NCI-H1436 treated with DMSO at 0.1 percent for 48 hours (cell line): ENCODE data around the gene CCDC192.

Experiments
- DNase-seq: peaks from one replicate; lab custom pipeline; 2025; lab: John Stamatoyannopoulos, UW

The CCDC192 gene

DNA sequence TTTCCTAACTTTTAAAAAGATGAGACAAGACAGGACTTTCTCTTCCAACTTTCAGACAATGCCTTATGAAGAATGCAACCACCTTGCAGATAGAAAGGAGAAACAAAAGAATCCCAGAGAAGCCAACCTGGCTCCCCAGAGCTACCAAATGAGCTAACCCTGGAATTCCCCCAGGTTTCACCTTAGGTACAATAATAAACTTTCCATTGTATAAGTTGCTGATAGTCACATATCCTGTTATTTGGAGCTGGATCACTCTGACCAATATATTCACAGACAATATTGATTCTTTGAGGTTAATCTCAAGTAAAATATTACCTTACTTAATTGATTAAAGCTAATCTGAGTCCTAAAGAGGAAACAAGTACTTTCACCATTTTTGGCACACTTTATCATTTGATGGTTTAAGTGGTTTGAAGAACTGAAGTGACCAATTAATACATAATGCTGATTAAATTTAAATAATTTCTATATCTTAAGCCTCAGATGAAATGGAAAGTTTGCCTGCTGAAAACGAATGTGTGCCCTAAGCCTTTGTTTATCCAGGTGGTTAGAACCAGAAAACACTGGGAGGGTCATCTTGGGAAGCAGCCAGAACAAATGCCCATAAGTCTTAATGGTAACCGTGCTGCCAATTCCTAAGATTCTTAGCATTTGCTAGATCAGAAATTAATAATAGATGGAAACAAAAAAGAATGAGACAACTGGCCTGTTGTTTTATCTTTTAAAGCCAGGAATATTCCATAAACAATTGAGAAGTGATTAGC, 220.8 kb downstream of the CCDC192 start:
- DNase-seq: no peak

- no peak for DNase-seq
Observed at GRCh38 chr5:127924606-127925005, 221.4 kb downstream of the CCDC192 start.

DNA sequence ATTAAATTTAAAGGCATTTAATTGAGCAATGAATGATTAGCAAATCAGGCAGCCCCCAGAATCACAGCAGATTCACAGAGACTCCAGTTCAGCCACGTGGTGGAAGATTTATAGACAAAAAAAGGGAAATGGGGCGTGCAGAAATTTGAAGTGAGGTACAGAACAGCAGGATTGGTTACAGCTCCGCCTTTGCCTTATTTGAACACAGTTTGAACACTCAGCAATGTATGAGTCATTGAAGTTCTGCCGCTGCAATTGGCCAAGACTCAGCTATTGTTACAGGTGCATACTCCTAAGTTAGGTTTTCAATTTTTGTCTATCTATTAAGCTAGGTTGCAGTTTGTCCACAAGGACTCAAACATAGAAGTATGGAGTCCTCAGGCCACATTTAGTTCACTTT, 222.7 kb downstream of the CCDC192 start:
- DNase-seq: no peak

DNA sequence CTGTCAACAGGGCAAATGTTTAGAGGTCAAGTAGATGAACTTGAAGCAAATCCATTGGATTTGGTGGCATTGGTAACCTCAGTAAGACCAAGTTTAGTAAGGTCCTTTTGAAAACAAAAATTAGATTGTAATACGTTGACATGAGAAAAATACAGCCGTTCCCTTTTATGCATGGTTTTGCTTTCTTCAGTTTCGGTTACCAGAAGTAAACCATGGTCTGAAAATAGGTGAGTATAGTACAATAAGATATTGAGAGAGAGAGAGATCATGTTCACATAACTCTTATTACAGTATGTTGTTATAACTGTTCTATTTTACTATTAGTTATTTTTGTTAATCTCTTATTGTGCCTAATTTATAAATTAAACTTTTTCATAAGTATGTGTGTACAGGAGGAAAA, 223.8 kb downstream of the CCDC192 start:
- no peak for DNase-seq

DNA sequence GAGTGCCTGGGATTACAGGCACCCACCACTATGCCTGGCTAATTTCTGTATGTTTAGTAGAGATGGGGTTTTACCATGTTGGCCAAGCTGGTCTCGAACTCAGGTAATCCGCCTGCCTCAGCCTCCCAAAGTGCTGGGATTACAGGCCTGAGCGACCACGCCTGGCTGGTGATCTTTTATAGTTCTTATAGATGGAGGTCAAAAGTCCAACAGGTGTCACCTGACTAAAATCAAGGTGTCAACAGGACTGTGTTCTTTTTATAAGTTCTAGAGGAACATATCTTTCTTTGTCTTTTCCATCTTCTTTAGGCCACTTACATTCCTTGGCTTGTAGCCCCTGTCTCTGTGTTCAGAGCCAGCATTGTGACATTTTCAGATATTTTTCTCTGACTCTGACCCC, 224.9 kb downstream of the CCDC192 start:
- DNase-seq: no peak

- DNase-seq: no peak
Observed at GRCh38 chr5:127930311-127930710, 227.1 kb downstream of the CCDC192 start.

DNA sequence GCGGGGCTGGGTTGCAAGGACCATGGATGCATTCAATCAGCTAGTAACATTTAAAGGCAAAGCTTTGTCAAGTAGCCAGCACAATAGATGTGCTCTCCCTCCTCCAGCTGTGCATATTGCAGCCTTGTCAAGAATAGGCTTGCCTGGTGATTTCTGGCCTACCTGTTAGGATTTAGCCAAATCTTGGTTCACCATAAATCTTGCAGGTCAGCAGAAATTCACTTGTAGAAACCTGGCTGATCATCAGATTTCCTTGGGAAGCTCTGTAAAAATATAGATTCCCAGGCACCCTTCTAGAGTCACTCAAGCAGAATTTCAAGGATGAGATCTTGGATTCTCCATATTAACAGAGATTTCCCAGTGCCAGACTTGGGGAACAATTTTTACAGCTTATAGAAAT, 228.2 kb downstream of the CCDC192 start:
- no peak for DNase-seq

GRCh38 chr5:127933348-127933747, 230.2 kb downstream of the CCDC192 start:
- DNase-seq: no peak

DNA sequence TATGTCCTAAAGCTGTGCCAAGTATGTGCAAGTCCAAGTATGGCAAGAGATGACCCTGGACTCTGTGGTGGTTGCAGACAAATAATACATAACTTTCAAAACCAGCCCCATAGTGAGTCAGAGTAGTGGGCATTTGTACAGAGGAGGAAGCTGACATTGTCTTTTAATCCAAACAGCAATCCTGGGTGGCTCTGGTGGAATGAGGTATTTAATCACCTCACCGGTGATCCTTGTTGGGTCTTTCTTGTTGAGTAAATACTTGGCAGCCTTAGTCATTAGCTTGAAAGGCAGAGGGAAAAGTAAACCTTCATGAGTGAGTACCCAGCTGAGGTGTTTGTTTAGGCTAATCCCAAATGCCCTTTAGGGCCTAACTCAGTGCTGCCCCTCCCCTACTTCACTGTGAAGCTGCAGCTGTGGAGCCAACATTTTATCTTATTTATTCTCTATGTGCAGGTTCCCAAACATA, 231.6 kb downstream of the CCDC192 start:
- DNase-seq: peak; percentile 63

GRCh38 chr5:127935398-127935797, 232.2 kb downstream of the CCDC192 start:
- DNase-seq: no peak

DNA sequence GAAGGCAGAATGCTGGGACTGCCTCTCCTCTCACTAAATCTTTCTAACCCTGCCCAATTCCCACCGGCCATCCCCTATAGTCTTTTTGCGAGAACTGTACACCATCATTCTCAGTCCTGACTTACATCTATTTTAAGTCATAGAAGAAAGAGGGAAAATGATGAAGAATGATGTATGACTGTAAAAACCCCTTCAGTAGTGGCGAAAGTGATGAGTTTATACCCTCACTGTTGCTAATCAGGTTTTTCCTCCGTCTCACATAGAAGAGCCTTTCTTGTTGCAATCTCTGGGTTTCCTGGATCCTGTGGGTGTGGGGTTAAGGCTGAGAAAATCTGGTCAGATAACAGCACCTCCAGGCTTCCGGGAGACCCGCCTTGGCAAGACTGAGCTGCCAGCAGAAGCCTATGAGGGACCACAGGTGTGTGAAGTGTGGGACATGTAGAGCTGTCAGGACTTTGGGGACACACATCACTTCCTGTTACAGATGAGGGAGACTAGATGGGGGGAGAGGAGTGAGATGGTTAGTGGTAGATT, 233.3 kb downstream of the CCDC192 start:
- DNase-seq: no peak

DNA sequence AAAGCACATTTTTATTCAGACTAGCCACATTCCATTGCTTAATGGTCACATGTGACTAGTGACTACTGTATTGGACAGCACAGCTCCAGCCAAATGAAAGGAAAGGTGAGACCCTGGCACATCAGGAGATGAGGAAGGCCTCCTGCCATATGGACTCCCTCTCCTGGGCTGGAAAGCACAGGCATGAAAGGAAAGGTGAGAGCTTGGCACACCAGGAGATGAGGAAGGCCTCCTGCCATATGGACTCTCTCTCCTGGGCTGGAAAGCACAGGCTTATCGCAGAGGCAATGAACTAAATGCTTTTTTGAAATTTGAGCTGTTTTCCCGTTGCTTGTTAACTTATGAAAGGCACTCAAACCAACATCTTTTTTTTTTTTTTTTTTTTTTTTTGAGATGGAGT, 235.6 kb downstream of the CCDC192 start:
- DNase-seq: no peak

DNA sequence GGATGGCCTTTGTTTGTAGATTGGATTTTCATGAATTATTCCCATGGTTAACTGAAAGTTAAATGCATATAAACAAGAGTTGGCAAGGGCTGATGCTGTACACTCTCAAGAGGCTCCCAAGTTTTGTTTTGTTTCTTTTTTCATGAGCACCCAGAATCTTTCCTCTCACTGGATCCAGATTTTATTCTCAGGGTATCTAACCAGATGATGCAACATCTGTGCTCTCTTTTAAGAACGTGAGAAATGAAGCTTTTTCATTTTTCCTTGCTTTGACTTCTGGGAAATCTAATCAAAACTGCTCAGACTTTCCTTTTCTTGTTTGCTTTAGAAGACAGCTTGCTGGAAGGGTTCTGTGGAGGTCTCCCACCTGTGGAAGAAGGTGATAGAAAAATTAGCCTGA, 237.7 kb downstream of the CCDC192 start:
- no peak for DNase-seq

GRCh38 chr5:127941646-127942045, 238.5 kb downstream of the CCDC192 start:
- no peak for DNase-seq

DNA sequence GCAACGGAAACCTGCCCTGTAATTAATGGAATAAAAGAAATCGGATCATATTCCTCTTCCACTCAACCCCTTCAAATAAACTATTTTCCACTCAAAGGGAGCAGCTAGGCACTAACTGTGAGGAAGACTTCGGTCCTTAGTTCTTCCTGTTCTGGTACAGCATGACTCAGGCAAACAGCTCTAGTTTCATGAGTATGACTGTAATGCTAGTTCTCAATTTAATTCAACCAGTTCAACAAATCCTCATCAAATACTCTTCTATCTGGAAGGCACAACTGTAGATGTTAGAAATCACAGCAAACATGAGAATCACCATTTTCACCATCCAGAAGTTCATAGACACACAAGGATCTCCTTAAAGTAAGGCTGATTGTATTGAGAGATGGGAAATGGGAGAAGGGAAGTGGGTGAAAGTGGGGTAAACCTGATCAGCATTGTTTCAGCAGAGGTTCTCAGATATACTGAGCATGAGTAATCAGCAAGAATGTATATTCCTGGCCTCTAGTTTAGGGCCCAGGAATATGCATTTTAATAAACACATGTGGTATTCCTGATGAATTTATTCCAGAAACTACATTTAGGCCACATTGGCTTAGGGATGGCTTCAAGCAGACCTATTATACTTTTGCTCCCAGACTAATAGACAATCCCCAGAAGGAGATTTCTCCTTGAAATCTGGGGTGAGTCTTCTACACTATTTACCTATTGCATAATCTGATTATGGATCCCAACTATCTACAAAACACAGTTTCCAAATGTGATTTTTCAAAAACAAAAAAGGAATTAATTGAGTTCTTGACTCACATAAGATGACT, 239.3 kb downstream of the CCDC192 start:
- peak; percentile 28 for DNase-seq

DNA sequence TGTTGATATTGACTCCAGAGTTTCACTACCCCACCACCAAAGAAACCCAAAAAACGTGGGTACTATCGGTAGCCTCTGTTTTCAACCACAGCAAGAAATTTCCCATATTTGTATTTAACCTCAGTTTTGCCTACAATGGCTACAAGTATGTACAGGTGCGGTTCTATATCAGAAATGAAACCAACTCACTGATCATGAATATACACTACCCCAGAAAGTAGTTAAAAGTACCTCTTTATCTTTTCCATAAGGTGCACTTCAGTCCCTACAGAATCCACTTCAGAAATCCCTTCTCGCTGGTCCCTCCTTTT, 239.8 kb downstream of the CCDC192 start:
- no peak for DNase-seq

DNA sequence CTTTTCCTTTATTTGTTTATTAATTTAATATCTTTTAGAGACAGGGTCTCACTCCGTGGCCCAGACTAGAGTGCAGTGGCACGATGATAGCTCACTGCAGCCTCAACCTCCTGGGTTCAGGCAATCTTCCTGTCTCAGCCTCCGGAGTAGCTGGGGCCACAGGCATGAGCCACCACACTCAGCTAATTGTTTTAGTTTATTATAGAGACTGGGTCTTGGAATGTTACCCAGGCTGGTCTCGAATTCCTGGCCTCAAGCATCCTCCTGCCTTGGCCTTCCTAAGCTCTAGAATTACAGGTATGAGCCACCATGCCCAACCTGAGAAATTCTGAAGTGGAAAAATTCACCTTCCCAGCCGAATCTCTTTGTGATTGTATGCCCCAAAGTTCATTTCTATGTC, 240.9 kb downstream of the CCDC192 start:
- no peak for DNase-seq

DNA sequence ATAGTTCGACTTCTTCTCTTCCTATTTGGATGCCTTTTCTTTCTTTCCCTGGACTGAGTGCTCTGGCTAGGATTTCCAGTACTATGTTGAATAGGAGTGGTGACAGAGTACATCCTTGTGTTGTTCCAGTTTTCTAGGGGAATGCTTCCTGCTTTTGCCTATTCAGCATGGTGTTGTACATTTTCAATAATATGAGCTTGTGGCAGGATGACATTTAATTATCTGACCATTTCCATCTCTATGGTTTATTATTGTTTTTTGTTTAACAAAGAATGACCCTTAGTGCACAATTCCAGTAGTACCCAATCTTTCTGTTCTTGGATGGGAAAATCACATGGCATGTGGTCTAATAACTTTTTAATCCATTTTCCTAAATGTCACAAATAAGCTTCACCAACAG, 244.8 kb downstream of the CCDC192 start:
- no peak for DNase-seq

DNA sequence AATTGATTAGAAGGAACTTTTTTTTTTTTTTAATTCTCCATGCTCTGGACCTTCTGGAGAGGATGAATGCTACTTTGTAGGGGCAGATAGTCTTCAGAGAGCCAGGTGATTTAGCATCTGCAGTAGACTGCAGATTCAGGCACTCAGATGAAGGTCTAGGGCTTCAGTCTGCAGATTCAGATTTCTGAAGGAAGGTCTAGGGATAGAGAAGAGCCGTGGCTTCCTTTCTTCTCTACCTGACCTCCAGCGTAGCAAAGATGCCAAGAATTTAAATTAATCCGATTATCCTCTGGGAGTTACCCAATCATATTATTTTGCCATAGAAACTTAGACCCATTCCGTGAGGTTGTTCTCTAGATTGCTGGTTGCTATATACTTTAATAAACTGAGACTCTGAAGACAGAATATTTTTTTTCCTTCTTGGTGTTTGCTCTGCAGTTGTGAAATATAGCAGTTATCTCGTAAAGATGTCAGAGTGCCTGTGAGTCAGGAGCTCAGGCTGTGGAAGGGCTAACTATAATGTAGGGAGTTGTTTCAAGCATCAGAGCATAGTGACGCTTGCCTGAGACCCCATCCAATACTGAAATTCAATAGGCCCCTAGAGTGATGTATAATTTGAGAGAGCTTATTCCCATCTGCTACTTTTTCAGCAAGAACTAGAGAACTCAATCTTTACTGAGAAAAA, 247.7 kb downstream of the CCDC192 start:
- DNase-seq: no peak

DNA sequence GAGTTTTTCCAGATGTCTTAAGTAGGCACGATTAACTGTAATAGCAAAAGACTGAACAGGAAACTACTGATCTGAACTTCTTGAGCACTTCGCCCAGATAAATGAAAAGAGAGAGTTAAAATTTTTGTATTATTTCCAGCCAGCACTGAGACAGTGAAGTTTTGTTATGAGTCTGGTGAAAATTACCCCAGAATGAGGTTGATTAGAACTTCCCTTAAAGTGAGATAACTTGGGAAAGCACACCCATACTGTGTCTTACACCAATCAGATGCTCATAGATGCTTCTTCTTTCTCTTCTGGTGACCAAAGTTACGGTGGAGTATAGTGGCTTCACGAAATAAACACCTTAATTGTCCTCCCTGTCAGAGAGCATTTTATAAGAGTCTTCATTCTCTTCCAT, 248.6 kb downstream of the CCDC192 start:
- DNase-seq: no peak

GRCh38 chr5:127957183-127957582, 254.0 kb downstream of the CCDC192 start:
- no peak for DNase-seq

DNA sequence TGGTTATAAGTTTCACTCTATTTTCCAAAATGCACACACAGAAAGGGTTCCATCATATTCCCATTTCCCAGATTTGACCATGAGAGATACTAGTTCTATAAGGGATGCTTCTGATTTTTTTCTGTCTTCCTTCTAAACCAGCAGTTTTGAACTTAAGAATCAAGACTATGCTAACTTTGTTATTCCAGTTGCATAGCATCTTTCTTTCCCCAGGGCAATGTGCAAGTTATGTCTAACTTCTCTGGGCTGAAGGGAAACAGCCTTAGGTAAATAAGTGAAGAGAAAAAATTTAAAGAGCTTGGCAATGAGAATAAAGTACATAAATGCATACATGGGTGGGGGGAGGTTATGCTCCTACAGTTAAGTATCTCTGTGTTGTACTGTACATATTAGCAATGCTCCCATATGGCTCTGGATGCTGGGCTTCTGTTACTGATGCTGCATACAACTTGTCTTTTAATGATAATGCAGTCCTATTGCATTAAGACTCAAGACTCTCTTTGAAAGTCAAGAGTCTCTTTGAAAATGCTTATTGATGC, 254.6 kb downstream of the CCDC192 start:
- no peak for DNase-seq
